ENCODE measurements around the gene HOXB4.
"Not testable (repeated sequence)": the region's sequence is repeated elsewhere in the genome, so short reads cannot be mapped to it uniquely, and the experiment has no call there.

Gene HOXB4

GRCh38 chr17:48543854-48544348 is 34.2 kb downstream of the HOXB4 start:
- FAIRE-seq = no peak

GRCh38 chr17:48543107-48543853 is 34.9 kb downstream of the HOXB4 start:
- FAIRE-seq = no peak

- no peak for FAIRE-seq
Observed at GRCh38 chr17:48542698-48543106, 35.4 kb downstream of the HOXB4 start.

GRCh38 chr17:48542114-48542656 is 36.0 kb downstream of the HOXB4 start:
- FAIRE-seq = no peak

GRCh38 chr17:48541577-48542113 is 36.5 kb downstream of the HOXB4 start:
- FAIRE-seq = no peak

GRCh38 chr17:48541036-48541576 is 37.0 kb downstream of the HOXB4 start:
- no peak for FAIRE-seq

GRCh38 chr17:48540213-48540612 is 37.9 kb downstream of the HOXB4 start:
- FAIRE-seq = no peak

GRCh38 chr17:48539177-48539576 is 39.0 kb downstream of the HOXB4 start:
- no peak for FAIRE-seq

GRCh38 chr17:48537316-48537715 is 40.8 kb downstream of the HOXB4 start:
- no peak for FAIRE-seq

GRCh38 chr17:48535793-48536559 is 42.2 kb downstream of the HOXB4 start:
- not testable (repeated sequence) for FAIRE-seq

- no peak for FAIRE-seq
Observed at GRCh38 chr17:48532261-48532660, 45.9 kb downstream of the HOXB4 start.

- FAIRE-seq = no peak
Observed at GRCh38 chr17:48530887-48531272, 47.3 kb downstream of the HOXB4 start, which contains the start of gene HOXB1. TSS of gene HOXB1 (minus strand) at chr17:48531011. CDS start at chr17:48530904, 107 bp downstream.

GRCh38 chr17:48530208-48530886 is 47.8 kb downstream of the HOXB4 start:
- FAIRE-seq = no peak

- no peak for FAIRE-seq
Observed at GRCh38 chr17:48529683-48530009, 48.5 kb downstream of the HOXB4 start.

- FAIRE-seq = no peak
Observed at GRCh38 chr17:48528936-48529682, 49.0 kb downstream of the HOXB4 start.

- FAIRE-seq = no peak
Observed at GRCh38 chr17:48528153-48528935, 49.8 kb downstream of the HOXB4 start.

GRCh38 chr17:48527547-48527932 is 50.6 kb downstream of the HOXB4 start:
- FAIRE-seq = no peak

- no peak for FAIRE-seq
Observed at GRCh38 chr17:48526608-48527546, 51.3 kb downstream of the HOXB4 start.
